Cortex of kidney (tissue), 1 donor: ENCODE results near the gene ARL3.

Experiments
- DNase-seq: peaks from one replicate; lab custom pipeline; 2025; lab: John Stamatoyannopoulos, UW

The ARL3 gene

GRCh38 chr10:102651455-102652169, 62.6 kb downstream of the ARL3 start:
- DNase-seq = no peak

- DNase-seq = no peak
Observed at GRCh38 chr10:102650655-102651454, 63.3 kb downstream of the ARL3 start.

GRCh38 chr10:102649797-102650654, 64.2 kb downstream of the ARL3 start:
- DNase-seq = no peak

- DNase-seq = no peak
Observed at GRCh38 chr10:102648889-102649796, 65.1 kb downstream of the ARL3 start.

GRCh38 chr10:102648269-102648888, 65.8 kb downstream of the ARL3 start:
- DNase-seq = no peak

- DNase-seq = no peak
Observed at GRCh38 chr10:102647443-102648268, 66.5 kb downstream of the ARL3 start.

GRCh38 chr10:102646610-102647442, 67.4 kb downstream of the ARL3 start:
- no peak for DNase-seq

- DNase-seq = peak; percentile 13
Observed at GRCh38 chr10:102645741-102646609, 68.2 kb downstream of the ARL3 start.

- no peak for DNase-seq
Observed at GRCh38 chr10:102645388-102645740, 68.8 kb downstream of the ARL3 start.

- DNase-seq = no peak
Observed at GRCh38 chr10:102644646-102645387, 69.4 kb downstream of the ARL3 start.

- no peak for DNase-seq
Observed at GRCh38 chr10:102644066-102644645, 70.0 kb downstream of the ARL3 start, which contains the start of gene TRIM8. Gene TRIM8 (plus strand): TSS chr10:102644479. CDS start chr10:102644618, 139 bp downstream.

GRCh38 chr10:102643336-102644065, 70.7 kb downstream of the ARL3 start:
- no peak for DNase-seq

GRCh38 chr10:102642736-102643335, 71.4 kb downstream of the ARL3 start:
- no peak for DNase-seq

GRCh38 chr10:102641880-102642735, 72.1 kb downstream of the ARL3 start:
- DNase-seq = no peak

- no peak for DNase-seq
Observed at GRCh38 chr10:102641402-102641801, 72.8 kb downstream of the ARL3 start.
